ENCODE measurements around the gene COBL. TPM values are rescaled to one million over a fixed set of nuclear protein-coding genes. Genes with fewer than 3 reads are reported as not detected.

COBL gene
- total RNA-seq, 2 donors from 2014 or later: not detected

GRCh38 chr7:50985096-50985495, 331.5 kb downstream of the COBL start:
- no peak overlapping the region for H3K27ac Mint-ChIP-seq
- no peak overlapping the region for H3K4me3 Mint-ChIP-seq
- DNase-seq (ENCODE audit: low spot score): no peak
- H3K4me1 Mint-ChIP-seq (ENCODE audit: low read depth in 2 of 2): no peaks in the 10 kb centered on the region
- peaks cover 2% of the 10 kb centered on the region for H3K9me3 Mint-ChIP-seq
- ATAC-seq: no peak
- H3K27me3 Mint-ChIP-seq: peaks cover 8 to 9% of the 10 kb centered on the region in 2 donors
- no peaks in the 10 kb centered on the region for H3K36me3 Mint-ChIP-seq

DNA sequence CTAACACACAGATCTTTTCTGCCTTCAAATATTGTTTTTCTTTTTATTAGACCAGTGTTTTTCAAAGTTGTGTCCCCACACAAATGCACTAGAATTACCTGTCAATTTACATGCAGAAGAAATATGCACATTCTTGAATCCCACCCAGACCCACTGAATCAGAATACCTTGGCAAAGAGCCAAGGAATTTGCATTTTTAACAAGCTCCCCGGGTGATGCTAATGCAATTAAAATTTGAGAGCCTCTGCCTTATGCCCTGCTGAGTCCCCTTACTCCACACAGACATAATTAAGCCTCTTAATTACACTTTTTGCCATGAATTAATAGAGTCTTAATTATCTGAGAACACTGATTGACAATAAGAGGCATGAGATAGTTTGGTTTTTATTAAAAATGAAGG, 332.8 kb downstream of the COBL start:
- no peak for DNase-seq (ENCODE audit: low spot score)
- no peak for ATAC-seq
- H3K27ac Mint-ChIP-seq: no peak overlapping the region
- H3K4me1 Mint-ChIP-seq (ENCODE audit: low read depth in 2 of 2): no peaks in the 10 kb centered on the region
- peaks cover 8 to 9% of the 10 kb centered on the region in 2 donors for H3K27me3 Mint-ChIP-seq
- H3K36me3 Mint-ChIP-seq: no peaks in the 10 kb centered on the region
- peaks cover 5% of the 10 kb centered on the region for H3K9me3 Mint-ChIP-seq
- no peak overlapping the region for H3K4me3 Mint-ChIP-seq

DNA sequence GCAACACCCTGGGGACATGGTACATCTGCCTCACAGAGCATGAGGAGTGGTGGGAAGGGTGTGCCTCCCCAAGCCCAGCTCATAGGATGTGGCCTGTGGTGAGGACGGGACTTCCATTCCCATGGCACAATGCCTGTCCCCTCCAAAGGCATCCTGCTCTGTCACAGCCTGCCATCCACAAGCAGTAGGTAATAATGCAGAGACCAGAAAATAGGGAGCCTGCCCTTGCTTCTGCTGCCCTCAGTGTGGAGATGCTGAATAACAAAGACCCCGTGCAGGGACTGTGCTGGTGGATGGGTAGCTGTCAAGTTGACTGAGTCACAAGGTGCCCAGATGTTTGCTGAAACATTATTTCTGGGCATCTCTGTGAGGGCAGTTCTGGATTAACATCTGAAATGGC, 334.0 kb downstream of the COBL start:
- DNase-seq (ENCODE audit: low spot score) (no peak), ATAC-seq (peak in 1 of 2 donors; percentile 48)
- peaks cover 8 to 9% of the 10 kb centered on the region in 2 donors for H3K27me3 Mint-ChIP-seq
- H3K9me3 Mint-ChIP-seq: peaks cover 5% of the 10 kb centered on the region
- no peak overlapping the region for H3K27ac Mint-ChIP-seq
- no peaks in the 10 kb centered on the region for H3K36me3 Mint-ChIP-seq
- no peak overlapping the region for H3K4me3 Mint-ChIP-seq
- no peaks in the 10 kb centered on the region for H3K4me1 Mint-ChIP-seq (ENCODE audit: low read depth in 2 of 2)

DNA sequence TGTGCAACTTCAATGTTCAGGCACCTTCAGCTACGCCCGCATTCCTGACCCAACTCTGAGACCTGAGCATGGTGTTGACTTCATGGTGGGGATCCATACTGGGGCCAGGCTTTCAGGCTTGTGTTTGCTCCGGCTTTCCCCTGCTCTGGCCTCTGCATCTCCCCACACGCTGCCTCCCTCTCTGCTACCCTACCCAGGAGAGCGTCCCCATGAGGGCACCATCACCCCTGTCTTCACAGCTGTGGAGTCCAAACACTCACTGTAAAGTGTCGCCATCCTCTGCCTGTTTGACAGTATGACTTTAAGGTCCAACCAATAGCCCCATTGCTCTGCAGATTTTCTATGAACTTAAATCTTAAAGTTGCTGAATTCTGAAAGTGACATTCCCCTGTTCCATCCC, 334.9 kb downstream of the COBL start:
- no peaks in the 10 kb centered on the region for H3K4me1 Mint-ChIP-seq (ENCODE audit: low read depth in 2 of 2)
- peaks cover 5% of the 10 kb centered on the region for H3K9me3 Mint-ChIP-seq
- H3K36me3 Mint-ChIP-seq: no peaks in the 10 kb centered on the region
- H3K27ac Mint-ChIP-seq: no peak overlapping the region
- no peak for DNase-seq (ENCODE audit: low spot score)
- ATAC-seq: no peak
- H3K4me3 Mint-ChIP-seq: no peak overlapping the region
- H3K27me3 Mint-ChIP-seq: peaks cover 8 to 9% of the 10 kb centered on the region in 2 donors

DNA sequence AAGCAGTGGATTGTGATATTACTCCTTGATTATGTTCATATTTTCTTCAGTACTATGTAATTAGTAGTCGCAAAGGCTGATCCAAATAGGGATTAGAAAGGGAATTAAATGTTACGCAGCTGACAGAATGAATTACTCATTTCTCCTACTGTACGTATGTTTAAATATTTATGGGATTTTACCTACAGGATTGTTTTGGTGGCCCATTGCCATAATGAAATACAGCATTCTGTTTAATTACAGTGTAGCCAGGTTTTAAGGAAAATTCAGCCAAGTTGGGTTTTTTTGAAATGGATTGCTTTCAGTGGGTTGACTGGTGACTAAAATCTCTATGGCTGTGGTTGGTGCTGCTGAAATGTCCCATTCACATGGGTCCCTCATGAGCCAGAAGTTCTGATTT, 336.2 kb downstream of the COBL start:
- no peaks in the 10 kb centered on the region for H3K4me1 Mint-ChIP-seq (ENCODE audit: low read depth in 2 of 2)
- no peak overlapping the region for H3K4me3 Mint-ChIP-seq
- peaks cover 3% of the 10 kb centered on the region for H3K9me3 Mint-ChIP-seq
- DNase-seq (ENCODE audit: low spot score) (no peak), ATAC-seq (no peak)
- H3K27me3 Mint-ChIP-seq: peaks cover 5 to 9% of the 10 kb centered on the region in 2 donors
- no peak overlapping the region for H3K27ac Mint-ChIP-seq
- H3K36me3 Mint-ChIP-seq: no peaks in the 10 kb centered on the region

DNA sequence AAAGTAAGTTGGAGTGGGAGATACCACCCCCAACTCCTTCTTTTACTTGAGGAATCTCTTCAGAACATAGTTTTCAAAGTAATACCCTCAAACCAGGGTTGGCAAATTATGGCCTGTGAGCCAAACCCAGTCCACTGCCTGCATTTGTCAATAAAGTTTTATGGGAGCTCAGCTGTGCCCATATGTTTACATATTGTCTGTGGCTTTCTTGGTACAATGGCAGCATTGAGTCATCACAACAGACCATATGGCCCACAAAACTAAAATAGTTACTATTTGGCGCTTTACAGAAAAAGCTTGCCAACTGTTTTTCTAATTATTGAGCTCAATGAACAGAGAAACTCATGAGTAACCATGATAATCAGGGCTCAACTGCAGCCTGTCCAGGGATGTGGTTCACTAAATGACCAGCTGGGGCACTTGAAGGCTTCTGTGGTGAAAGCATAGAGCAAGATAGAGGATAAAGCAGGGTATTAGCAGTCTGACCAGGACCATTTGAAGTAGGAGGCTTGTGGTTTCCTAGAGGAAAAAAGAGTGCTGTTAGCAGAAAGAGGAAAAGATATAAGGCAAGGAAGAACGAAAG, 337.9 kb downstream of the COBL start:
- ATAC-seq (no peak), DNase-seq (ENCODE audit: low spot score) (no peak)
- H3K36me3 Mint-ChIP-seq: no peaks in the 10 kb centered on the region
- H3K4me3 Mint-ChIP-seq: no peak overlapping the region
- peaks cover 3% of the 10 kb centered on the region for H3K9me3 Mint-ChIP-seq
- peaks cover 5 to 9% of the 10 kb centered on the region in 2 donors for H3K27me3 Mint-ChIP-seq
- H3K27ac Mint-ChIP-seq: no peak overlapping the region
- no peaks in the 10 kb centered on the region for H3K4me1 Mint-ChIP-seq (ENCODE audit: low read depth in 2 of 2)

DNA sequence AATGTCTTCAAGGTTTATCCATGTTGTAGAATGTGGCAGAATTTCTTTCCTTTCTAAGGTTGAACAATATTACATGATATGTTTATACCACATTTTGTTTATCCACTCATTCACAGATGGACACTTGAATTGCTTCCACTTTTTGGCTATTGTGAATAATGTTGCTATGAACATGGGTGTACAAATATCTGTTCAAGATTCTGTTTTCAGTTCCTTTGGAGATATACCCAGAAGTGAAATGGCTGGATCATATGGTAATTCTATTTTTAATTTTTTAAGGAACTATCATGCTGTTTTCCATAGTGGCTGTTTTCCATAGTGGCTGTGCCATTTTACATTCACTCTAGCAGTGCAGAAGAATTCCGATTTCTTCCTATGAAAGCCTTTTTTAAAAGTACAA, 339.2 kb downstream of the COBL start:
- Mint-ChIP-seq H3K9me3 (peaks cover 3% of the 10 kb centered on the region), H3K4me1 (ENCODE audit: low read depth in 2 of 2) (no peaks in the 10 kb centered on the region), H3K27ac (no peak overlapping the region), H3K4me3 (no peak overlapping the region), H3K36me3 (no peaks in the 10 kb centered on the region), H3K27me3 (peaks cover 5 to 9% of the 10 kb centered on the region in 2 donors)
- no peak for DNase-seq (ENCODE audit: low spot score)
- ATAC-seq: no peak

GRCh38 chr7:50976064-50976463, 340.5 kb downstream of the COBL start:
- peaks cover 3% of the 10 kb centered on the region for H3K9me3 Mint-ChIP-seq
- no peak overlapping the region for H3K4me3 Mint-ChIP-seq
- H3K27ac Mint-ChIP-seq: no peak overlapping the region
- ATAC-seq (no peak), DNase-seq (ENCODE audit: low spot score) (no peak)
- H3K4me1 Mint-ChIP-seq (ENCODE audit: low read depth in 2 of 2): no peaks in the 10 kb centered on the region
- H3K27me3 Mint-ChIP-seq: no peaks in the 10 kb centered on the region
- H3K36me3 Mint-ChIP-seq: no peaks in the 10 kb centered on the region

DNA sequence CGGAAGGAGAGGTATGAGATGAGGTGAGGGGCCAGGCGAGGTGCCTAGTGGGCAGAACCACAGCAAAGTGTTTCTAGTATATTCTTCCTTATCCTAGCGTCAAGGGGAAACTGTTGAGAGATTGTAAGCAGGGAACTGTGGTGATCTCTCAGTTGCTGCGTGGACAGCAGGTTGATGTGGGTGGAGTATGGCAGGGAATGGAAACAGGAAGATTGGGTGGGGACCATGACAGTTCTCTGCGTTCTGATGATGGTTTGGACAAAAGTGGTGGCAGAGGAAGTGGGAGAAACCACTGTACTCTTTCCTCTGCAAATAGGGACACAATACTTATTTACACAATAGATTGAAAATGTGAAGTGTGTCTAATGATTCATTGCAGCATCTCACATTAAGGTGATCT, 342.4 kb downstream of the COBL start:
- ATAC-seq (no peak), DNase-seq (ENCODE audit: low spot score) (no peak)
- Mint-ChIP-seq H3K36me3 (no peaks in the 10 kb centered on the region), H3K9me3 (peaks cover 3% of the 10 kb centered on the region), H3K4me1 (ENCODE audit: low read depth in 2 of 2) (no peaks in the 10 kb centered on the region), H3K4me3 (no peak overlapping the region), H3K27me3 (no peaks in the 10 kb centered on the region), H3K27ac (no peak overlapping the region)

DNA sequence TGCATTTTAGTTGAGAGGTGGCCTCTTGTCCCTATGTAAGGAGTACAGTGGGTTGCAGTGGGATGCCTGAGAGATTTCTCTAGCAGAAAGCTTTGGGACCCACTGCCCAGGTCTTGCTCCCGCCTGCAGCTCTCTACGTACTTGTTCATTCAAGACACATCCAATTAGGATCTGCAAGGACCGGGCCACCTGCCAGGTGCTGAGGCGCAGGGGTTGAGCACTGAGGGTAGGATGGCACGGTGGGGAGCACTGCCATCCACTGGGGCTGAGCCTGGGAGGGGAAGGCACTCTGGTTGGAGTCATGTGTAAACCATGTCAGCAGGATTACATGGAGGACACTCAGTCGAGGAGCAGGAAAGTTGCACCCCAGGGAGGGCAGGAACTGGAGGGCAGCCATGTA, 342.8 kb downstream of the COBL start:
- H3K4me1 Mint-ChIP-seq (ENCODE audit: low read depth in 2 of 2): no peaks in the 10 kb centered on the region
- DNase-seq (ENCODE audit: low spot score) (no peak), ATAC-seq (peak; percentile 33 to 43)
- H3K27ac Mint-ChIP-seq: no peak overlapping the region
- no peaks in the 10 kb centered on the region for H3K36me3 Mint-ChIP-seq
- peaks cover under 1% of the 10 kb centered on the region for H3K9me3 Mint-ChIP-seq
- H3K27me3 Mint-ChIP-seq: no peaks in the 10 kb centered on the region
- no peak overlapping the region for H3K4me3 Mint-ChIP-seq

DNA sequence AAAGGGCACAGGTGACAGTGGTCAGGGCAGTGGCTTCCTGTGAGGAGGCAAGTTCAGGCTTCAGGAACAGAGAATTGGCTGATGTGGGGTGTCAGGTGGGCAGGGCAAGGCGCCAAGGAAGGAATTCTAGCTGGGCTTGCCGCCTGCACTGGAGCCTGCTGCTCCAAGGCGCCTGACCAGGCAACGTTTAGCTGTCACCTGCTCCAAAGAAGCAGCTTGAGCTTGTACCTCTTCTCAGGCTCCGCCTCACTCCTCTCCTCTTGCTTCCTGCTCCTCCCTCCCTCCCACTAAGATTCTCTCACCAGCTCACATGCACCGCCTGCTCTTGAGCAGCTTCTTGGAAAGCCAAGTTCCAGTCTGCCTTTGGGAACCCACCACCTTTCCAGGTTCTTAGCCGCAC, 346.5 kb downstream of the COBL start:
- Mint-ChIP-seq H3K27ac (no peak overlapping the region), H3K9me3 (no peaks in the 10 kb centered on the region), H3K4me1 (ENCODE audit: low read depth in 2 of 2) (no peaks in the 10 kb centered on the region), H3K27me3 (no peaks in the 10 kb centered on the region), H3K4me3 (no peak overlapping the region), H3K36me3 (peaks cover 4% of the 10 kb centered on the region)
- ATAC-seq (no peak), DNase-seq (ENCODE audit: low spot score) (no peak)

Measured in natural killer cell treated with Interleukin-12 subunit alpha and Interleukin-12 subunit beta and Interleukin-15 and Interleukin-18, amount 100 ng/mL, for 72 hours (primary cell).